Heart left ventricle (tissue), 16 donors: ENCODE measurements around the gene MPZL1. TPM values are rescaled to one million over a fixed set of nuclear protein-coding genes. Genes with fewer than 3 reads are reported as not detected.
A peak's percentile ranks its signal among the peaks of the same experiment; 100 is the strongest.
"Not testable (repeated sequence)": the region's sequence is repeated elsewhere in the genome, so short reads cannot be mapped to it uniquely, and the experiment has no call there.

Source experiments
- ATAC-seq, 4 donors: fragments of 200-7000 bp; cut with Tn5 transposase; one replicate each; pipeline ENCODE4 v1.9.1; 2020 to 2022; ENCODE audit warnings: moderate library complexity in 4 of 4, mild to moderate bottlenecking in 3 of 4, moderate number of reproducible peaks in 1 of 4
- DNase-seq, 5 donors: peaks; one replicate each; pipeline ENCODE4 v3.0.0-alpha.2; 2020
- H3K27ac ChIP-seq, 12 donors: fragments of 200-600 bp; sonication (generic) in 4 of 12; one replicate each; pipeline versions ENCODE4 v1.5.0 to v1.8.0; 2016 to 2022; ENCODE audit warnings: mild to moderate bottlenecking in 2 of 12
- H3K27me3 ChIP-seq, 9 donors: fragments of 200-600 bp; sonication (generic) in 2 of 9; one replicate each; pipeline versions ENCODE4 v1.5.1 to v1.8.0; 2016 to 2022; ENCODE audit warnings: mild to moderate bottlenecking in 3 of 9
- H3K36me3 ChIP-seq, 9 donors: fragments of 200-600 bp; sonication (generic) in 2 of 9; one replicate each; pipeline versions ENCODE4 v1.5.0 to v1.8.0; 2018 to 2022; ENCODE audit warnings: mild to moderate bottlenecking in 2 of 9
- H3K4me1 ChIP-seq, 12 donors: fragments of 200-600 bp; sonication (generic) in 4 of 12; one replicate each; pipeline versions ENCODE4 v1.5.0 to v1.8.0; 2016 to 2022; ENCODE audit warnings: mild to moderate bottlenecking in 3 of 12
- H3K4me3 ChIP-seq, 12 donors: fragments of 200-600 bp; sonication (generic) in 4 of 12; one replicate each; pipeline versions ENCODE4 v1.5.0 to v1.8.0; 2017 to 2022; ENCODE audit warnings: mild to moderate bottlenecking in 9 of 12, moderate library complexity in 4 of 12
- H3K9me3 ChIP-seq, 12 donors: fragments of 200-600 bp; sonication (generic) in 4 of 12; one replicate each; pipeline versions ENCODE4 v1.5.0 to v1.8.0; 2016 to 2022; ENCODE audit warnings: mild to moderate bottlenecking in 1 of 12
- CTCF ChIP-seq, 12 donors: fragments of 200-600 bp; sonication (generic) in 4 of 12; IDR thresholded peaks; one replicate each; pipeline versions ENCODE4 v1.5.0 to v1.8.0; 2018 to 2022; ENCODE audit warnings: antibody characterized with exemption in 12 of 12, mild to moderate bottlenecking in 5 of 12
- POLR2A ChIP-seq, 2 donors: fragments of 450-650 bp; IDR thresholded peaks; one replicate each; pipeline ENCODE4 v1.6.1; 2017; ENCODE audit warnings: antibody characterized with exemption in 2 of 2, mild to moderate bottlenecking in 2 of 2, moderate library complexity in 2 of 2
- WGBS, 4 donors: extraction: QIAGEN DNeasy Blood & Tissue Kit in 2 of 4; methylation state at CpG; one replicate each; pipeline versions ENCODE4 v1.1.5 to v1.1.7; 2013 to 2018; 5-methylcytosine and 5-hydroxymethylcytosine counted together
- intact Hi-C, 10 donors: fragments of 100-400 bp; cut with DNase I; formaldehyde crosslinking; loops; one replicate each; pipeline versions ENCODE4 v1.11.1 to v1.14.2; 2022
- polyA plus RNA-seq, 2 donors: library from polyadenylated mRNA; stranded (reverse); fragments of 200-250 nt; gene quantifications; one replicate each; pipeline ENCODE4 v1.2.3, GENCODE V29; 2013
- total RNA-seq, 9 donors: library from RNA; depleted of rRNA in 2 of 9; stranded (reverse); fragments of >200 nt in 2 of 9; fragmentation: NEBNext Ultra II Directional in 3 of 9; extraction: Animal tissue kit (Norgen Biotek cat#: 25700) in 3 of 9; gene quantifications; one replicate each; pipeline versions ENCODE4 v1.1.0 to v1.2.4, GENCODE V29; 2016 to 2023
- donor health status: ischemic (EF 13 %, LVEDD 7.1; RV severe dilation, severe dysfunction).
- donor health status: healthy with polysubstance abuse.
- donor health status: DM: no; HTN: yes; CAD: no.
- donor health status: DM: no; HTN: no; CAD: no.
- donor health status: ischemic (EF 25% LVEDD 6.9; RV normal size, moderate dysfunction).
- donor health status: ischemic (EF 25% LVEDD 5.7; RV mildly dilated, moderate dysfunction).
- donor health status: healthy.
- donor health status: DM: yes; HTN: yes; CAD: no.
- donor health status: ischemic (EF 35%, LVEDD 5.7; RV mildly dilated, moderate dysfunction).
- donor health status: nonischemic (EF 11% LVEDD 7.7; RV severe dilation, severe dysfunction).
- donor health status: DM: yes; HTN: yes; CAD: no.
- donor health status: PGD.
- donor health status: ischemic (EF 29% LVEDD 5.4; RV normal size, mild dysfunction).
- donor health status: nonischemic (EF 23%, LVEDD 6.1; RV moderate dilation, normal function).

Gene MPZL1
- total and polyA plus RNA-seq, 11 donors: 7.0 to 56.3 (median 29.4) TPM

DNA sequence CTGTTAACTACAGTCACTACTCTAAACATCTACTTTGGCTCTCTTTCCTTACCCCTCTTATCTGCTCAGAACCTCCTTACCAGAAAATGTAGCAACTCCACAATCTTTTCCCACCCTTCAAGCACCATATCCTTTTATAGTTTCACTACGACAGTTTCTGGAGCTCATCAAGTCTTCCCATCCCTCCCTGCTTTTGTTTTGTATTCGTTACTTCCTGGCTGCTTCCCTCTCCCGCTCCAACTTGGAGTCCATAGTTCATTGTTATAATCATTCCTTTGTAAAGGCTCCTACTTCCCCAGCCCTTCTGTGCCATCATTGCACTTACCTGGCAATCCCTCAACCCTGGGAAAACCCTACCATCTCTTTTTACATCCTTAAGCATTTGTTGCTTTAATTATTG lies 18.0 kb downstream of the MPZL1 start:
- WGBS, 4 donors: 49 to 56% (median 54%) methylated on average over 3 of the region's 3 CpGs
- DNase-seq (no peak), ATAC-seq (no peak)
- intact Hi-C loops: no loop called here
- peaks cover 0 to 5% (median 0%) of the 10 kb centered on the region in 12 donors for H3K9me3 ChIP-seq
- no peak overlapping the region for H3K4me3 ChIP-seq
- no peaks in the 10 kb centered on the region for H3K27me3 ChIP-seq
- peaks cover 0 to 37% (median 7%) of the 10 kb centered on the region in 12 donors for H3K4me1 ChIP-seq
- H3K36me3 ChIP-seq: peaks cover 0 to 5% (median 0%) of the 10 kb centered on the region in 9 donors
- TF ChIP-seq POLR2A (IDR thresholded peaks at IDR 0.05): no peak
- no peak for TF ChIP-seq CTCF (IDR thresholded peaks at IDR 0.05)
- peak overlapping the region in 1 of 12 donors; percentile 48 for H3K27ac ChIP-seq

GRCh38 chr1:167741103-167741502 lies 19.3 kb downstream of the MPZL1 start:
- H3K27me3 ChIP-seq, ATAC-seq, H3K4me3 ChIP-seq, H3K27ac ChIP-seq, DNase-seq, intact Hi-C loops, H3K9me3 ChIP-seq, H3K36me3 ChIP-seq: not testable (repeated sequence)
- WGBS, 4 donors: 91 to 96% (median 96%) methylated on average over 7 of the region's 7 CpGs
- peaks cover 0 to 27% (median 9%) of the 10 kb centered on the region in 12 donors for H3K4me1 ChIP-seq

DNA sequence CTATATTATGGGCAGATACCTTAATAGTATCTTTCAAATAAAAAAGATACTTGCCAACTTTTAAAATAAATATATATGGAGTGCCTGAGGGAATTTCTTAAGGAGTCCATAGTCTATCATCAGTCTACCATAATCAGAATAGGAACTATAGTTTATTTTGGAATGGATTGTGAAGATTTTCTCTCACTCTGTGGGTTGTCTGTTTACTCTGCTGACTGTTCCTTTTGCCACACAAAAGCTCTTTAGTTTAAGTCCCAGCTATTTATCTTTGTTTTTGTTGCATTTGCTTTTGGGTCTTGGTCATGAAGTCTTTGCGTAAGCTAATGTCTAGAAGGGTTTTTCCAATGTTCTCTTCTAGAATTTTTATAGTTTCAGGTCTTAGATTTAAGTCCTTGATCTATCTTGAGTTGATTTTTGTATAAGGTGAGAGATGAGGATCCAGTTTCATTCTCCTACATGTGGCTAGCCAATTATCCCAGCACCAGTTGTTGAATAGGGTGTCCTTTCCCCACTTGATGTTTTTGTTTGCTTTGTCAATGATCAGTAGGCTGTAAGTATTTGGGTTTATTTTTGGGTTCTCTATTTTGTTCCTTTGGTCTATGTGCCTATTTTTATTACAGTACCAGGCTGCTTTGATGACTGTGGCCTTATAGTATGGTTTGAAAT lies 20.7 kb downstream of the MPZL1 start:
- 86 to 89% (median 87%) methylated on average over 1 of the region's 1 CpG for WGBS, 4 donors
- H3K4me3 ChIP-seq, H3K27ac ChIP-seq, ATAC-seq, H3K27me3 ChIP-seq, DNase-seq, intact Hi-C loops, H3K9me3 ChIP-seq, H3K36me3 ChIP-seq: not testable (repeated sequence)
- peaks cover 0 to 23% (median 0%) of the 10 kb centered on the region in 12 donors for H3K4me1 ChIP-seq

DNA sequence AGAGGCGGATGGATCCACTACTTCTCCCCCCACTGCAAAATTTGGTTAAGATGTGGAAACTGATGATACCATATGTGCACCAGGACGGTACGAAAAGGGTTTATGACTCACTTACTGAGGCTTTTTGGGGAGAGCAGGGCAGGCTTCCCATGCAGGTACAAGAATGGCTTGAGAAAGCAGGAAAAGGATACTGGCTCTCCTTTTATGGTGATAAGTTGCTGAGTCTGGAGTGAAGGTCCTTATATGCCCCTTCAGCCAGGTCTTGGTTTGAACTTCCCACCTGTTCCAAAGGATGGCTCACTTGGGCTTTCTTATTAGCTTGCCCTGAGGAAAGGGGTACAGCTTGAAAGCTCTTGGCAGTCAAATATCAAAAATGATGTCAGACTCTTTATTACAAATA lies 23.1 kb downstream of the MPZL1 start:
- intact Hi-C loops: no loop called here
- H3K27me3 ChIP-seq: no peaks in the 10 kb centered on the region
- H3K36me3 ChIP-seq: no peaks in the 10 kb centered on the region
- WGBS, 4 donors: 93 to 100% (median 97%) methylated on average over 3 of the region's 3 CpGs
- TF ChIP-seq POLR2A (IDR thresholded peaks at IDR 0.05) (no peak), CTCF (IDR thresholded peaks at IDR 0.05) (no peak)
- ATAC-seq (no peak), DNase-seq (no peak)
- H3K4me1 ChIP-seq: peaks cover 0 to 35% (median 7%) of the 10 kb centered on the region in 12 donors
- H3K9me3 ChIP-seq: no peaks in the 10 kb centered on the region
- no peak overlapping the region for H3K27ac ChIP-seq
- no peak overlapping the region for H3K4me3 ChIP-seq

DNA sequence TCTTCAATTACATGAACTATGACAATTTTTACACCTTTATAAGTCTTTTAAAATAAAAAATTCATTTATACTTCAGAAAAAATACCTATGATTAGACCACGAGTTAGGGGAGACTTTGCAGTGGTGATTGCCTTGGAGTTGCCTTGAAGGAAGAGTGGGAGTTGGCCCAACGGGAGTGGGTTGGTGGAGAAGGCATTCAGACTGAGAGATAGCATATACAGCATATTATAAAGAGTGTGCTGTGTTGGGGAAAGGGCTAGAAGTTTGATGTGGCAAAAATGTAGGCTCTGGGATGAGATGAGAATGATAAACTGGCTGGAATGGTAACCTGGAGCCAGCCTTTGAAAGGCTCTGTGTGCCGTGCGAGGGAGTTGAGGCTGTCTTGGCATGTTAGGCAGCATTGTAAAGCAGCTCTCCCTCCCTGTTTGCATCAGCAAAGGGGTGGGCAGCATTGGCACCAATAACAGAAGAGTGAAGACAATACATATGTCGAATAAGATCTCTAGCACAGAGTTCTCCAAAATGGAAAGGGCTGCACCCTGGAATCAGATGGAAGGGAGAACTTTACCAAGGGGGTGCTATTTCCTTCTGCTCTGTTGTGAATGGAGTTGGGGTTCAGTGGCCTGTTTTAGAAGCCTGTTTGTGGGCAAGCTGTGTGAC lies 24.4 kb downstream of the MPZL1 start:
- intact Hi-C loops: no loop called here
- DNase-seq (no peak), ATAC-seq (no peak)
- no peaks in the 10 kb centered on the region for H3K9me3 ChIP-seq
- H3K27ac ChIP-seq: no peak overlapping the region
- TF ChIP-seq POLR2A (IDR thresholded peaks at IDR 0.05) (no peak), CTCF (IDR thresholded peaks at IDR 0.05) (no peak)
- H3K4me1 ChIP-seq: peaks cover 0 to 36% (median 8%) of the 10 kb centered on the region in 12 donors
- no peaks in the 10 kb centered on the region for H3K27me3 ChIP-seq
- no peak overlapping the region for H3K4me3 ChIP-seq
- 76 to 81% (median 79%) methylated on average over 5 of the region's 5 CpGs for WGBS, 4 donors
- H3K36me3 ChIP-seq: no peaks in the 10 kb centered on the region
